HG03066 (cell line): ENCODE results near the gene COP1.

Experiments
- ATAC-seq: cut with Tn5 transposase; IDR thresholded peaks from one replicate; pipeline ENCODE4 v1.9.1; 2021; ENCODE audit warnings: low read depth; ENCODE audit not compliant: unreplicated experiment

The COP1 gene

DNA sequence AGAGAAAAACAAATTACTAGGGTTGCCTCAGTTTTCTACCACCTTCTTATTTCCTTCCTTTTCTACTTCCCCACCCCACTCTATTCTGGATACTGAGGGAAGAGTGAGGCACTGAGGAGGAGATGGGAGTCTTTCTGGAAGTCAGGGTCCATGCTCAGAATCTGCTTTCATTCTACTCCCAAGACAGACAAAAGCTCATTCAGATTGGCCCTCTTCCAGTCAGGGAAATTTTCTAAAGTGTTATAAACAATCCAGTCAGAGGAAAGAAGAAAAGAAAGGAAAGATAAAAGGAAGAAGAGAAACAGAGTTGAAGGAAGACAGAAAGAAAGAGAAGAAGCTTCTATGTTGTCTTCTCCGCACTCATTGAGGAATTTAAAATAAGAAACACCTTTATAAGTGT is 228.6 kb downstream of the COP1 start:
- ATAC-seq, result no peak

DNA sequence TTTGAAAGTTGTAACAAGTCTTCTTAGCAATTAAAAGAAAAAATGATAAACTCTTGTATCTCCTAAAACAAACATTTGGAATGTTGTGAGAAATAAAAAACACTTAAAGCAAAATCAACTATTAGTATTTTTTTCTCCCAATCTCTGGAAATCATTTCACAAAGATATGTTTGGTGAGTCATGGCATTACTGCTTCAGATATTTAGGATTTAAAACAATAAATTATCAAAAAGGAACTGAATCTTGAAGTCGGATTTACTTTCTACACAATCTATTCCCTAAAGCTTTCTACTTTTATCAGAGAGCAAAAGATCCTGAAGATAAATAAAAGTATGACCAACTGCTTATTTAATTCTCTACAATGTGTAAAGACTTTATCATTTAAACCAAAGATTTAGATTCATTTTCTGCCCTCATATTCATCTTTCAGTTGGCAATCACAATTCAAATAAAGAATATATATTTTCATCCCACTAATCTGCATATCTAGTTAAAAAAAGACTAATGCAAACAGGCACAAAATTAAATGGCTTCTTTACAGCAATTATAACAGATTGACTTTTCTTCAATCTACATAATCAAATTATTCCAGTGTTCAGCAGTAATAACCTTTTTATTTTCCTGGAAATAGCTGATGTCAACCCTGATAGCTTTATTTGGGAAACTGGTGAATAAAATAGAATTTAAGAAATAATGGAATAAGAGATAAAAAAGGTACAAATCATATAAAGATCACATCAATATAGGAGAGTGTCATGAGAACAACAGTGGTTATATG is 230.0 kb downstream of the COP1 start:
- ATAC-seq, result no peak

DNA sequence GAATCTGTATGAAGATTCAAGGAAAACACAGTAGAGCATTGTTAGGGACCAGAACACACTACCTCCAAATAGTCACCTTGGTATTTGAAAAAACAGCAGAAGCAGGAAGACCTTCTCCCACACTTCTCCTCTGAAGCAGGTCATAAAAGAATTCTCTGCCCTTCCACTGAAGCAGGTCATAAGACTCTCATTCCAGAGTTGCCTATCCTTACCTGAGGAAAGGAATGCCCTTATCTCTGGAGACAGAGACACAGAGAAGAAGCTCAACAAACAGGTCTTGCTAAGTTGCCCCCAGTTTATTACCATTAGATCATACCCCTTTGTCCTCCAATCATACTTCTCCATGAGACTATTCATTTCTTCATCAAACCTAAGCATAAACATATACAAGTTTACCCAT is 237.9 kb downstream of the COP1 start:
- no peak for ATAC-seq

DNA sequence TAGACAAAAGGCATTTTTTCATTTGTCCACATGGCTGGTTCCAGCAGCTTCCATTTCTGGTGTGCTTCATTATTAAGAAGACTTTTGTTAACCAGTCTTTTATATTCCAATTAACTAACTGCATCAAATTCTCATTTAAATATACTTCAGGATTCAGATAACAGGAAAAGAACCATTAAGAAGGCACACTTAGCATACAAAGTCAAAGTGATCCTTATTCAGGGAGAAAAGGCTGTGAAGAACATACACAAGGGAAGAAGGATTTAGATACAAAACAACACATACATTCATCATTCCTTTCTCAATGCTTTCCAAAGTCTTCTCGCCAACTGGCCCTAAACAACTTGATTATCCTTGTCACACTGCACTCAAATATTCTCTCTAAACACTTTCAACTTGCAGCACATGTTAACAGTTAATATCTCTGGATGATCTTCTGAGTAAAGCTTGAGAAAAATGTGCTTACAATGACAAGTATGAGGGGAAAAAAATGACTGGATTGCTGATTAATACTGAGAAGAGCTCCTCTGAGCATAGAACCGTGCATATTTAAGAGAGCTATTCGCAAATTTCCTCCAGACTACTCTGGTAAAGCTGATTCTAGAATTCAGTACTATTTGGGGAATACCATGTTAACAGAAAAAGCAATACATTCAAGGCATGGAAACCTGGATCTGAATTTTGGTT is 238.5 kb downstream of the COP1 start:
- ATAC-seq, result no peak

DNA sequence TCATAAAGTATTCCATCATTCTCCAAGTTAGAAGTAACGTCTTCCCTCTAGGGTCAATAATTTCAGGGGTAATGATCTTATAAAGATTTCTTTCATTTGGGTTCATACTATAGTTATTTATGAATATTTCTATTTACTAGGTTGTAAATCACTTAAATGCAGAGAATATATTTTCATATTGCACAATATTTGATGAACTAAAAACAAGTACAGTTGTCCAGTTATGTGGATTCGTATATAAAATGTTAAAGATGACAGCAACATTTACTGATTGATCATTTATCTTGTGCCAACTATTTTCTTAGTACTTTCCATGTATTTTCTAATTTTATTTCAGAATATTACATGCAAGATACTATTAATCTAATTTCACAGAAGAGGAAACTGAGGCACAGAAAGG is 243.3 kb downstream of the COP1 start:
- no peak for ATAC-seq

- ATAC-seq, result no peak
Measured at GRCh38 chr1:175960169-175960568, 246.9 kb downstream of the COP1 start.

GRCh38 chr1:175951627-175952026 is 255.5 kb downstream of the COP1 start:
- no peak for ATAC-seq

- no peak for ATAC-seq
Measured at GRCh38 chr1:175947771-175948170, 259.3 kb downstream of the COP1 start.

- ATAC-seq, result no peak
Measured at GRCh38 chr1:175944591-175944990, 262.5 kb downstream of the COP1 start.

GRCh38 chr1:175941164-175941563 is 265.9 kb downstream of the COP1 start:
- ATAC-seq, result no peak

DNA sequence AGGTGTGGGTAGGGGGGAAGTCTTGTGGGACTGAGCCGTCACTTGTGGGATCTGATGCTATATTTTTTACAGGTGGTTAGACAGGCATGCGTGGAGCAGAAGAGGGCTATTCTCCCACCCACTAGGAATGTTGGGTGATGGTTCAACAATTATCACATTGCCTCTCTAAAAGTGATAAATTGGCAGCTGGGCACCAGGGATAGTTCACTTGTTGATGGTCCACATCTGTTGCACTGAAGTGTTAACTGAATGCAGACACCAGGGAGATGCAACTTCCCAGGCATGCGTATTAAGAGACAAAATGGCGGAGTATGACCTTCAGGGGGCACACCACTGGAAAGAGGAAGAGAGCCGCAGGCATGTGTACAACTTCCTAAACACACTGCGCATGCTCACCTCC is 270.4 kb downstream of the COP1 start:
- no peak for ATAC-seq

DNA sequence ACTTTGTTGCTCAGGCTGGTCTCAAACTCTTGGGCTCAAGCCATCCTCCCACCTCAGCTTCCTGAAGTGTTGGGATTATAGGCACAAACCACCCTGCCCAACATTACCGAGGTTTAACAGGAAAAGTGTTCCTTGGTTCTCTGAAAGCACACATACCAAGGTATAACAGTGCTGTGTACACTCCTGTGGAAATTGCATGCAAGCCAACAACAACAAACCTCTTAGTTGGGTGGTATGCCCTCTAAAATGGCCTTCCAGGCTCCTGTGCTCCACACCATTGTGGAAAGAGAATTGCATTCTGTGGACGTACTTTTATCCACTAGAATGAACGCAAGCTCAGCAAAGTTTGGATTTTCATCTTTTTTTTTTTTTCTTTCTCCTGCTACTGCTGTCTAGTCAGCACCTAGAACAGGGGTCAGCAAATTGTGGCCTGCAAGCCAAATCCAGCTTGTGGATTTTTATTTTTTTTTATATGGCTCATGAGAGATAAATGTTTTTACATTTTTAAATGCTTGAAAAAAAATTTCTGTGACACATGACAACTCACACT is 271.4 kb downstream of the COP1 start:
- no peak for ATAC-seq

- ATAC-seq, result no peak
Measured at GRCh38 chr1:175935166-175935565, 271.9 kb downstream of the COP1 start.

GRCh38 chr1:175933801-175934200 is 273.3 kb downstream of the COP1 start:
- ATAC-seq, result no peak

DNA sequence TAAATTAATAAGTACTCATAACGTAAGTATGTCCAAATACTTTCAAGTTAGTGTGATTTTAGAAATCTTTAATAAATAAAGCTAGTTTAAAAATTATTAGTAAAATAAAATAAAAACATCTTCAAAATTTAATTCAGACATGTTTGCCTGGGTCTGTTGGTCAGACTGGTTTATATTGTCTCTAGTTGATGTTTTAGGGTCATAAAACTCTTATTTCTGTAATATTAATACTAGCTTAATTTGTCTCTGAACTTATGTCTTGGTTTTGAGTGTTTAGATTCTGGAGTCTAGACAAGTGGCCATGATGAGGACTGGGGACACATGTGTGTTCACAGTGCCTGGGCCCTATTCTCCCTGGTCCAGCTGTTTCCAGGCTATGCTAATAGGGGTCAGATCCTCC is 279.1 kb downstream of the COP1 start:
- no peak for ATAC-seq

- no peak for ATAC-seq
Measured at GRCh38 chr1:175922254-175922881, 284.7 kb downstream of the COP1 start.

DNA sequence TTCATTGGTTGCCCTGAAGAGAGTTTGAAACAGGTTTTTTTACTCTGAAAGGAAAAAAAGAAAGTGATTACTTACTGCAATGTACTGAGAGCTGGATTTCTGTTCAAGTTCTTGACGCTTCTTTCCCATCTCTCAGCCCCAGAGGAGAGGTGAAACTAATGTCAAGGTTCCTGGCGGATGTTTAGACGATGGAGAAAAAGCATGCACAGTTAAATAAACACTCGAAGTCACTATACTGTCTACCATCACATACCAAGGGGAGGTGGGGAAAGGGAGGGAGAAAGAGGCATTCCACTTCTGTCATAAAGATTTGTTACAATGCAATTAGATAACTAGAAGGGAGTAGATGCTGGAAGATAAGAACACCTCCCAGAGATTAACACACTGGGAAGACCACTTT is 286.7 kb downstream of the COP1 start:
- ATAC-seq, result no peak

DNA sequence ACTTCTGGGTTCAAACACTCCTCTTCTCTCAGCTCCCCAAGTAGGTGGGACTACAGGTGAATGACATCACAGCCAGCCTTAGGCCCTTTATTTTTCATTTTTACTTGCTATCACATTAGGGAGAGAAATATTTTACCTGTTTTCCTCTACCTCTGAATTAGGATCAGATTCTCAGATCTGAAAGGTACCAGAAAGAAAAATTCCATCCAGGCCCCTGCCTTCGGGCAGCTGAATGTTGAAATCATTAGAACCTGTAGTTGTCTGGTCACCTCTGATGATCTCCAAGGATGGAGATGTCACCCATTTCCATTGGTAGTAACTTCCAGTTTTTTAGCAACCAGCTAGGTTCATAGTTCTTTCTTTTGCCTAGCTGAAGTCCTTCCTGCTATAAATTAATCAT is 288.1 kb downstream of the COP1 start:
- no peak for ATAC-seq

DNA sequence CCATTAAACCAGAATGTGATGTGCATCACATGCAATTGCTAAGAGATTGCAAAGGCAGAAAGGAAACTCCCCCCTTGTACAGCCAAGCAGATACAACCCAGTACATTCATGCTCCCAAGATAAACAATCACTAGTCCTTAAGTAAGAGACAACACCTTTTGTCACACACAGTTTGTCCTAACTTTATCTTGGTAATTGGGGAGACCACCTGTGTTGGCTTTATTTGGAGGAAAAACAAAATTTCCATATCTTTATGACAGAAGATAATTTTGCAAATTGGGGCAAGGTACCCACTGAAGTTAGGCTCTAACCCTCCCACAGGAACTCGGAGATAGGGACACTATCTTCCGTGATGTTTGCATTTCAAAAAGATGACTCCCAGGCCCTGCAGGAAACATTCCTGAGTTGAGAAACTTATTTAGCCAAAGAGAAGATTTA is 288.7 kb downstream of the COP1 start:
- ATAC-seq, result no peak

GRCh38 chr1:175914115-175914514 is 293.0 kb downstream of the COP1 start:
- ATAC-seq, result no peak

DNA sequence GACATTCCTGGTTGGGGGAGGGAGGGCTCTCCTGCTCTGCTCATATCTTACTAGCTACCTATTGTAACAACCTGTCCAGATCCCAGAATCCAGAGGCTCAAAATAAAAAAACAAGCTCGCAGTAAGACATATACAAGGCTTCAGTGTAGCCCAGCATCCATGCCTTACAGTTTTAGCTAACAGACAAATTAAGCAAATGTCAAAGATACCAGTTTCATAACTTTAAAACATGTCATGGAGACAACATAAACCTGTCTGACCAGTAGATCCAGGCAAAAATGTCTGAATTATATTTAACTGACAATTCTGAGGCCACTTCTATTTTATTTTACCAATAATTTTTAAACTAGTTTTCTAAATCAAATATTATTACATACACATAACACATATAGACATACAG is 295.9 kb downstream of the COP1 start:
- no peak for ATAC-seq
